CD4-positive, alpha-beta T cell (primary cell): ENCODE data around the gene RNF144B. TPM values are rescaled to one million over a fixed set of nuclear protein-coding genes. Genes with fewer than 3 reads are reported as not detected.

ENCODE experiments used
- ATAC-seq: fragments of 200-7000 bp; cut with Tn5 transposase; one replicate; pipeline ENCODE4 v1.10.0; 2022; ENCODE audit warnings: mild to moderate bottlenecking; ENCODE audit not compliant: poor library complexity
- CTCF ChIA-PET: fragments of 350-600 bp; sonication (Branson Sonifier 250); formaldehyde crosslinking; loops from one replicate; lab custom pipeline; 2021; ENCODE audit warnings: antibody characterized with exemption, inconsistent platforms; lab: Charles Lee
- POLR2A ChIA-PET: fragments of 350-600 bp; sonication (Branson Sonifier 250); formaldehyde crosslinking; loops from one replicate; lab custom pipeline; 2021; ENCODE audit warnings: antibody characterized with exemption, inconsistent platforms; lab: Charles Lee
- DNase-seq, 14 experiments: peaks; one replicate each; pipeline ENCODE4 v3.0.0-alpha.2; 2013 to 2020; ENCODE audit warnings: mixed read lengths in 2 of 14
- H3K27ac ChIP-seq, 2 donors: one replicate each; pipeline versions ENCODE4 v1.5.1 to v1.7.0; 2013; ENCODE audit warnings: low read length in 2 of 2, low read depth in 1 of 2, mild to moderate bottlenecking in 1 of 2
- H3K27me3 ChIP-seq, 2 experiments: 1 replicate in 1 of 2; 2 replicates in 1 of 2; pipeline versions ENCODE4 v1.6.1 to v1.7.0; 2013; ENCODE audit warnings: low read length in 2 of 2, control low read depth in 1 of 2, mild to moderate bottlenecking in 1 of 2, moderate library complexity in 1 of 2; ENCODE audit not compliant: insufficient read depth in 2 of 2, control insufficient read depth in 1 of 2
- H3K36me3 ChIP-seq: one replicate; pipeline ENCODE4 v1.6.1; 2013; ENCODE audit warnings: low read length, control low read depth; ENCODE audit not compliant: insufficient read depth
- H3K4me1 ChIP-seq: one replicate; pipeline ENCODE4 v1.6.1; 2013; ENCODE audit warnings: low read length, control low read depth; ENCODE audit not compliant: insufficient read depth
- H3K4me3 ChIP-seq: one replicate; pipeline ENCODE4 v1.5.1; 2013; ENCODE audit warnings: mild to moderate bottlenecking, low read length, moderate library complexity
- H3K9me3 ChIP-seq, 2 experiments: 1 replicate in 1 of 2; 2 replicates in 1 of 2; pipeline versions ENCODE4 v1.6.1 to v1.7.0; 2013; ENCODE audit warnings: low read length in 2 of 2, mild to moderate bottlenecking in 2 of 2, control low read depth in 1 of 2, moderate library complexity in 1 of 2; ENCODE audit not compliant: control insufficient read depth in 1 of 2, insufficient read depth in 1 of 2
- H3K27ac Mint-ChIP-seq: one replicate; pipeline ENCODE4 v1.8.0; 2020; ENCODE audit warnings: mixed read lengths
- H3K27me3 Mint-ChIP-seq: one replicate; pipeline ENCODE4 v1.8.0; 2021; ENCODE audit warnings: mixed read lengths
- H3K36me3 Mint-ChIP-seq: one replicate; pipeline ENCODE4 v1.8.0; 2021; ENCODE audit warnings: low read depth, mixed read lengths
- H3K4me1 Mint-ChIP-seq: one replicate; pipeline ENCODE4 v1.8.0; 2021; ENCODE audit warnings: low read depth, mixed read lengths
- H3K4me3 Mint-ChIP-seq: one replicate; pipeline ENCODE4 v1.8.0; 2020; ENCODE audit warnings: mild to moderate bottlenecking, mixed read lengths
- H3K9me3 Mint-ChIP-seq: one replicate; pipeline ENCODE4 v1.8.0; 2020; ENCODE audit warnings: mixed read lengths
- intact Hi-C, 2 experiments: fragments of 100-400 bp; cut with DNase I in 1 of 2; cut with micrococcal nuclease in 1 of 2; formaldehyde crosslinking; loops; one replicate each; pipeline versions ENCODE4 v1.15.1 to v1.9.0; 2023 to 2025; cut with DNase I, micrococcal nuclease
- total RNA-seq, 174 experiments: library from RNA in 2 of 174; stranded (reverse) in 2 of 174; gene quantifications; one replicate each; pipeline ENCODE4 v1.2.3 and lab custom pipeline; 2021 to 2026
- TF ChIP-seq, protein P1 (sequence below): fragments of 200-600 bp; IDR thresholded peaks from one replicate; pipeline ENCODE4 v1.8.0; 2022; ENCODE audit warnings: antibody characterized with exemption, mild to moderate bottlenecking

Gene RNF144B
- total RNA-seq, 2 experiments from 2014 or later, result 2.3 to 3.5 TPM

DNA sequence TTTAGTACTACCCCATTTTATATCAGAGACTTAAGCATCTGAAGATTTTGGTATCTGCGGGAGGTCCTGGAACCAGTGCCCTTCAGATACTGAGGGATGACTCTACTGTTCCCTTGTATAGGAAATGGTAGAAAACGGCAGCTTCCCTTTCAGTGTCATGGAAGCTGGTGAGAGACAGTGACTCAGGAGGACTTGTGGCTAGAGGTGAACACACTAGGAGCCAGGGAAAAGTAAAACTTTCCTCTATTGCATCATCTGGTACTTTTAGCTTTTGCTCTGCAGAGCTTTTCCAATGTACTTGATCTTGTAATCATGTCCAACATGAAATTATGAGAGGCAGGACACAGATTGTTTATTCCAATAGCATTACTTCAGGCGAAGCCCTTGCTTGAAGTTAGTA lies 45.0 kb downstream of the RNF144B start:
- Mint-ChIP-seq H3K9me3 (no peaks in the 10 kb centered on the region), H3K27ac (no peak overlapping the region), H3K36me3 (peaks cover 25% of the 10 kb centered on the region), H3K27me3 (no peaks in the 10 kb centered on the region), H3K4me3 (no peak overlapping the region), H3K4me1 (no peaks in the 10 kb centered on the region)
- intact Hi-C loops, result no loop called here
- ChIA-PET POLR2A (no interaction called here), CTCF (interaction anchor here (0.8 kb wide), 1 partner anchor 9 kb away, joined by 3 read pairs; no protein-coding TSS in a partner anchor)
- ATAC-seq (no peak), DNase-seq (peak in 2 of 14 experiments; percentile 43 to 59)
- Histone ChIP-seq H3K4me1 (no peaks in the 10 kb centered on the region), H3K27ac (no peak overlapping the region), H3K27me3 (no peaks in the 10 kb centered on the region), H3K36me3 (no peaks in the 10 kb centered on the region), H3K4me3 (no peak overlapping the region), H3K9me3 (no peaks in the 10 kb centered on the region)
- TF ChIP-seq, protein P1, sequence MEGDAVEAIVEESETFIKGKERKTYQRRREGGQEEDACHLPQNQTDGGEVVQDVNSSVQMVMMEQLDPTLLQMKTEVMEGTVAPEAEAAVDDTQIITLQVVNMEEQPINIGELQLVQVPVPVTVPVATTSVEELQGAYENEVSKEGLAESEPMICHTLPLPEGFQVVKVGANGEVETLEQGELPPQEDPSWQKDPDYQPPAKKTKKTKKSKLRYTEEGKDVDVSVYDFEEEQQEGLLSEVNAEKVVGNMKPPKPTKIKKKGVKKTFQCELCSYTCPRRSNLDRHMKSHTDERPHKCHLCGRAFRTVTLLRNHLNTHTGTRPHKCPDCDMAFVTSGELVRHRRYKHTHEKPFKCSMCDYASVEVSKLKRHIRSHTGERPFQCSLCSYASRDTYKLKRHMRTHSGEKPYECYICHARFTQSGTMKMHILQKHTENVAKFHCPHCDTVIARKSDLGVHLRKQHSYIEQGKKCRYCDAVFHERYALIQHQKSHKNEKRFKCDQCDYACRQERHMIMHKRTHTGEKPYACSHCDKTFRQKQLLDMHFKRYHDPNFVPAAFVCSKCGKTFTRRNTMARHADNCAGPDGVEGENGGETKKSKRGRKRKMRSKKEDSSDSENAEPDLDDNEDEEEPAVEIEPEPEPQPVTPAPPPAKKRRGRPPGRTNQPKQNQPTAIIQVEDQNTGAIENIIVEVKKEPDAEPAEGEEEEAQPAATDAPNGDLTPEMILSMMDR, result no peak

DNA sequence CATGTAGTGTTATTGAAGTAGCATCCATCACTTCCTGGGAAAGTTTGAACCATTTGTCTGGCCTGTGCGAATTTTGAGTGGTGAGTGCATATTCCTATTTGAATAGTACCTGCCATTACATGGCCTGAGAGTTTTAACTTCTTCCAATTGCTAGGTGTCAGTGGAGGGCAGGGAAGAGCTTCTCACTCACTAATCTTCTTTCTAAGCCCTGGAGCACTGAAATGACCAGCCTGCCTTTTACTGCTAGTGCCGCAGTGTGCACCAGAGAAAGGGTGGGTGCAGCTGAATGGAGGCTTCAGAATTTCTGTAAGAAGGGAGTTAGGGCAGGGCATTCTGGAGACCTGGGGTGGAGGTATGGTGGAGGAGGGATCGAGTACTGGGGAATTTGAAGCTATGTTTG lies 45.5 kb downstream of the RNF144B start:
- no peak overlapping the region for H3K4me3 Mint-ChIP-seq
- no peaks in the 10 kb centered on the region for H3K9me3 ChIP-seq
- H3K4me1 ChIP-seq, result no peaks in the 10 kb centered on the region
- no peaks in the 10 kb centered on the region for H3K27me3 Mint-ChIP-seq
- CTCF ChIA-PET, result interaction anchor here (0.8 kb wide), 1 partner anchor 9 kb away, joined by 3 read pairs; no protein-coding TSS in a partner anchor
- POLR2A ChIA-PET, result no interaction called here
- no peaks in the 10 kb centered on the region for H3K27me3 ChIP-seq
- TF ChIP-seq, protein P1, result no peak
- DNase-seq, result no peak
- peaks cover 22% of the 10 kb centered on the region for H3K36me3 Mint-ChIP-seq
- H3K4me1 Mint-ChIP-seq, result no peaks in the 10 kb centered on the region
- no peaks in the 10 kb centered on the region for H3K36me3 ChIP-seq
- ATAC-seq, result no peak
- H3K27ac Mint-ChIP-seq, result no peak overlapping the region
- H3K27ac ChIP-seq, result no peak overlapping the region
- H3K9me3 Mint-ChIP-seq, result no peaks in the 10 kb centered on the region
- no peak overlapping the region for H3K4me3 ChIP-seq
- intact Hi-C loops, result no loop called here

DNA sequence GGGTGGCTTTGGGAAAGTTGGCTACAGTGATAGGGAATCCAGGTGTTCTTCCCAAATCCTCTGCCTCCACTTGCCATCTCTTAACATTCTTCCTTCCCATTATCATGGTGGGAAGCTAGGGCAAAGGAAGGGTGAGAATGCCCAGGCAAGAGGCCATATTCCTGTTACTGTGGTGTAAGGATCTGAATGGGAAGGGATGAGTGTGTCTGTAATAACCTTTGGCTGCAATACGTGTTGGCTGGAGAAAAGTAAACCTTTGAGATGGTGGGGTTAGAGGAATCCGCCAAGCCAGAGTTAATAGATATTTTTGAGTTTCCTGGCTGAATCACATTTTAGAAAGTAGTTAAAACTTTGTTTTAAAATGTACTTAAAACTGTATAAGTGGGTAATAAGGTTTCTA lies 45.9 kb downstream of the RNF144B start:
- CTCF ChIA-PET, result interaction anchor here (0.8 kb wide), 1 partner anchor 8 kb away, joined by 3 read pairs; no protein-coding TSS in a partner anchor
- Mint-ChIP-seq H3K27me3 (no peaks in the 10 kb centered on the region), H3K4me1 (no peaks in the 10 kb centered on the region), H3K27ac (no peak overlapping the region), H3K9me3 (no peaks in the 10 kb centered on the region), H3K4me3 (no peak overlapping the region), H3K36me3 (peaks cover 17% of the 10 kb centered on the region)
- TF ChIP-seq, protein P1, result no peak
- no peak overlapping the region for H3K27ac ChIP-seq
- intact Hi-C loops, result no loop called here
- ATAC-seq (no peak), DNase-seq (no peak)
- H3K4me3 ChIP-seq, result no peak overlapping the region
- H3K4me1 ChIP-seq, result no peaks in the 10 kb centered on the region
- no peaks in the 10 kb centered on the region for H3K27me3 ChIP-seq
- POLR2A ChIA-PET, result no interaction called here
- H3K36me3 ChIP-seq, result no peaks in the 10 kb centered on the region
- H3K9me3 ChIP-seq, result no peaks in the 10 kb centered on the region
